OCI-LY7 (cell line): ENCODE measurements around the gene ZNF443.

Source experiments
- EZH2phosphoT487 ChIP-seq: fragments of 200-600 bp; sonication (generic); IDR thresholded peaks from 2 replicates; pipeline ENCODE4 v1.6.1; 2018; ENCODE audit warnings: low read depth, borderline replicate concordance, mild to moderate bottlenecking, mixed run types, antibody characterized with exemption, low read length, moderate library complexity, mixed read lengths
- TF ChIP-seq, protein P1 (sequence below): fragments of 200-600 bp; sonication (generic); conservative IDR thresholded peaks from 2 replicates; pipeline ENCODE4 v1.5.1; 2014; ENCODE audit warnings: mild to moderate bottlenecking, antibody characterized with exemption, low read length, moderate library complexity, mixed read lengths

DNA sequence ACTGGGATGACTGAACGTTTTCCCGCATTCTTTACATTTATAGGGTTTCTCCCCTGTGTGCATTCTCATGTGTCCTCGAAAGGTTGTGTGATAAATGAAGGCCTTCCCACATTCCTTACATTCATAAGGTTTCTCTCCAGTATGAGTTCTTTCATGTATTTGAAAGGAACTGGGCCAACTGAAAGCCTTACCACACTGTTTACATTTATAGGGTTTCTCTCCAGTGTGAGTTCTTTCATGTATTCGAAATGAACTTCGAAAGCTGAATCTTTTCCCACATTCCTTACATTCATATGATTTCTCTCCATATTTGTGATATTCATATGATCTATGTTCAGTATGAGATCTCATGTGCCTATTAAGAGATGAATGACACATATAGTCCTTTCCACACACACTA, 24.4 kb upstream of the ZNF443 start:
- TF ChIP-seq, protein P1, sequence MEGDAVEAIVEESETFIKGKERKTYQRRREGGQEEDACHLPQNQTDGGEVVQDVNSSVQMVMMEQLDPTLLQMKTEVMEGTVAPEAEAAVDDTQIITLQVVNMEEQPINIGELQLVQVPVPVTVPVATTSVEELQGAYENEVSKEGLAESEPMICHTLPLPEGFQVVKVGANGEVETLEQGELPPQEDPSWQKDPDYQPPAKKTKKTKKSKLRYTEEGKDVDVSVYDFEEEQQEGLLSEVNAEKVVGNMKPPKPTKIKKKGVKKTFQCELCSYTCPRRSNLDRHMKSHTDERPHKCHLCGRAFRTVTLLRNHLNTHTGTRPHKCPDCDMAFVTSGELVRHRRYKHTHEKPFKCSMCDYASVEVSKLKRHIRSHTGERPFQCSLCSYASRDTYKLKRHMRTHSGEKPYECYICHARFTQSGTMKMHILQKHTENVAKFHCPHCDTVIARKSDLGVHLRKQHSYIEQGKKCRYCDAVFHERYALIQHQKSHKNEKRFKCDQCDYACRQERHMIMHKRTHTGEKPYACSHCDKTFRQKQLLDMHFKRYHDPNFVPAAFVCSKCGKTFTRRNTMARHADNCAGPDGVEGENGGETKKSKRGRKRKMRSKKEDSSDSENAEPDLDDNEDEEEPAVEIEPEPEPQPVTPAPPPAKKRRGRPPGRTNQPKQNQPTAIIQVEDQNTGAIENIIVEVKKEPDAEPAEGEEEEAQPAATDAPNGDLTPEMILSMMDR, result no peak
- no peak for TF ChIP-seq EZH2phosphoT487
